Glutamatergic neuron (in vitro differentiated cells): ENCODE data around the gene RIMBP3B. TPM values are rescaled to one million over a fixed set of nuclear protein-coding genes. Genes with fewer than 3 reads are reported as not detected.
"Not testable (repeated sequence)": the region's sequence is repeated elsewhere in the genome, so short reads cannot be mapped to it uniquely, and the experiment has no call there.

Source experiments
- DNase-seq: peaks from one replicate; pipeline ENCODE4 v3.0.0; 2022
- H3K27ac Mint-ChIP-seq: one replicate; pipeline ENCODE4 v1.8.0; 2020; ENCODE audit warnings: mild to moderate bottlenecking, mixed read lengths, inconsistent platforms; ENCODE audit not compliant: unreplicated experiment
- H3K27me3 Mint-ChIP-seq: one replicate; pipeline ENCODE4 v1.8.0; 2020; ENCODE audit warnings: mild to moderate bottlenecking, moderate library complexity, mixed read lengths, inconsistent platforms; ENCODE audit not compliant: unreplicated experiment
- H3K36me3 Mint-ChIP-seq: one replicate; pipeline ENCODE4 v1.8.0; 2020; ENCODE audit warnings: mild to moderate bottlenecking, mixed read lengths, inconsistent platforms; ENCODE audit not compliant: unreplicated experiment
- H3K4me1 Mint-ChIP-seq: one replicate; pipeline ENCODE4 v1.8.0; 2020; ENCODE audit warnings: mild to moderate bottlenecking, low read depth, mixed read lengths, inconsistent platforms; ENCODE audit not compliant: unreplicated experiment
- H3K4me3 Mint-ChIP-seq: one replicate; pipeline ENCODE4 v1.8.0; 2020; ENCODE audit warnings: mild to moderate bottlenecking, mixed read lengths, inconsistent platforms; ENCODE audit not compliant: unreplicated experiment
- H3K9me3 Mint-ChIP-seq: one replicate; pipeline ENCODE4 v1.8.0; 2020; ENCODE audit warnings: mild to moderate bottlenecking, moderate library complexity, mixed read lengths, inconsistent platforms; ENCODE audit not compliant: unreplicated experiment
- long read RNA-seq: library from polyadenylated mRNA; unstranded; transcript quantifications from one replicate; pipeline ENCODE4 v2.0.0, GENCODE V29; 2020; ENCODE audit not compliant: unreplicated experiment
- total RNA-seq: library from RNA; stranded (reverse); fragmentation: NEBNext Ultra II Directional; extraction: Animal tissue kit (Norgen Biotek cat#: 25700); gene quantifications from one replicate; pipeline ENCODE4 v1.2.1, GENCODE V29; 2021; ENCODE audit not compliant: unreplicated experiment

Gene RIMBP3B
- 0.07 TPM for total RNA-seq
- long read RNA-seq: 0 reads

GRCh38 chr22:21383701-21384467 lies at the start of gene RIMBP3B:
Gene RIMBP3B, plus strand, starts transcription at chr22:21383751. Its CDS starts 108 bp downstream, at chr22:21383859.
- H3K27me3 Mint-ChIP-seq, H3K36me3 Mint-ChIP-seq, H3K27ac Mint-ChIP-seq, H3K4me3 Mint-ChIP-seq, H3K4me1 Mint-ChIP-seq, DNase-seq, H3K9me3 Mint-ChIP-seq: not testable (repeated sequence)

- not testable (repeated sequence) for H3K4me1 Mint-ChIP-seq, DNase-seq, H3K9me3 Mint-ChIP-seq, H3K27ac Mint-ChIP-seq, H3K4me3 Mint-ChIP-seq, H3K27me3 Mint-ChIP-seq, H3K36me3 Mint-ChIP-seq
These were observed 26.0 kb upstream of the RIMBP3B start for GRCh38 chr22:21357527-21357926.

- H3K4me1 Mint-ChIP-seq, H3K36me3 Mint-ChIP-seq, H3K27ac Mint-ChIP-seq, H3K4me3 Mint-ChIP-seq, H3K9me3 Mint-ChIP-seq, H3K27me3 Mint-ChIP-seq: not testable (repeated sequence)
- DNase-seq: peak; percentile 21
These were observed 23.0 kb upstream of the RIMBP3B start for GRCh38 chr22:21360525-21360924.

- not testable (repeated sequence) for DNase-seq, H3K4me1 Mint-ChIP-seq, H3K9me3 Mint-ChIP-seq, H3K4me3 Mint-ChIP-seq, H3K36me3 Mint-ChIP-seq, H3K27me3 Mint-ChIP-seq, H3K27ac Mint-ChIP-seq
These were observed 21.1 kb upstream of the RIMBP3B start for GRCh38 chr22:21362473-21362872.

- not testable (repeated sequence) for H3K4me1 Mint-ChIP-seq, H3K9me3 Mint-ChIP-seq, H3K27ac Mint-ChIP-seq, H3K27me3 Mint-ChIP-seq, DNase-seq, H3K4me3 Mint-ChIP-seq, H3K36me3 Mint-ChIP-seq
These were observed 20.5 kb upstream of the RIMBP3B start for GRCh38 chr22:21363061-21363460.

GRCh38 chr22:21363803-21364202 lies 19.7 kb upstream of the RIMBP3B start:
- H3K27ac Mint-ChIP-seq, H3K27me3 Mint-ChIP-seq, H3K4me3 Mint-ChIP-seq, H3K4me1 Mint-ChIP-seq, H3K36me3 Mint-ChIP-seq, H3K9me3 Mint-ChIP-seq: not testable (repeated sequence)
- DNase-seq: peak; percentile 18

- H3K27me3 Mint-ChIP-seq, H3K4me1 Mint-ChIP-seq, DNase-seq, H3K9me3 Mint-ChIP-seq, H3K36me3 Mint-ChIP-seq, H3K27ac Mint-ChIP-seq, H3K4me3 Mint-ChIP-seq: not testable (repeated sequence)
These were observed 19.2 kb upstream of the RIMBP3B start for GRCh38 chr22:21364362-21364761.

GRCh38 chr22:21365337-21365736 lies 18.2 kb upstream of the RIMBP3B start:
- not testable (repeated sequence) for H3K27me3 Mint-ChIP-seq, H3K4me3 Mint-ChIP-seq, H3K4me1 Mint-ChIP-seq, H3K9me3 Mint-ChIP-seq, H3K36me3 Mint-ChIP-seq, DNase-seq, H3K27ac Mint-ChIP-seq

GRCh38 chr22:21368603-21369310 lies 14.8 kb upstream of the RIMBP3B start:
- not testable (repeated sequence) for H3K27me3 Mint-ChIP-seq, H3K27ac Mint-ChIP-seq, H3K4me1 Mint-ChIP-seq

GRCh38 chr22:21375880-21376279 lies 7.7 kb upstream of the RIMBP3B start:
- H3K27me3 Mint-ChIP-seq, H3K4me3 Mint-ChIP-seq: not testable (repeated sequence)

More at GRCh38 chr22:21368603-21369310, 14.8 kb upstream of the RIMBP3B start:
- not testable (repeated sequence) for H3K36me3 Mint-ChIP-seq, DNase-seq, H3K9me3 Mint-ChIP-seq, H3K4me3 Mint-ChIP-seq

GRCh38 chr22:21384468-21385357 lies 1.2 kb downstream of the RIMBP3B start:
- not testable (repeated sequence) for DNase-seq, H3K4me3 Mint-ChIP-seq, H3K27ac Mint-ChIP-seq, H3K4me1 Mint-ChIP-seq, H3K27me3 Mint-ChIP-seq, H3K9me3 Mint-ChIP-seq, H3K36me3 Mint-ChIP-seq

More at GRCh38 chr22:21375880-21376279, 7.7 kb upstream of the RIMBP3B start:
- DNase-seq, H3K9me3 Mint-ChIP-seq, H3K36me3 Mint-ChIP-seq, H3K4me1 Mint-ChIP-seq, H3K27ac Mint-ChIP-seq: not testable (repeated sequence)

- H3K27ac Mint-ChIP-seq, DNase-seq, H3K27me3 Mint-ChIP-seq, H3K4me1 Mint-ChIP-seq, H3K36me3 Mint-ChIP-seq, H3K9me3 Mint-ChIP-seq, H3K4me3 Mint-ChIP-seq: not testable (repeated sequence)
These were observed 5.9 kb downstream of the RIMBP3B start for GRCh38 chr22:21389480-21389879.
